H1 (cell line): Measurements from ENCODE around the gene PGM1. TPM values are rescaled to one million over a fixed set of nuclear protein-coding genes. Genes with fewer than 3 reads are reported as not detected.

ENCODE experiments used
- polyA plus RNA-seq, 7 experiments: library from polyadenylated mRNA; depleted of rRNA in 3 of 7; stranded (reverse) in 5 of 7; unstranded in 2 of 7; fragments of >200 nt in 5 of 7; fragments of 200-250 nt in 2 of 7; gene quantifications; 1 replicate in 5 of 7; 2 replicates in 1 of 7; 4 replicates in 1 of 7; pipeline versions ENCODE4 v1.2.1 to v1.2.3, GENCODE V29; 2011 to 2013; ENCODE audit warnings: missing spikeins in 2 of 7, mixed read lengths in 2 of 7
- small RNA-seq: library from polyadenylated mRNA; stranded (forward); fragments of <200 nt; extraction: miRNeasy Mini kit (QIAGEN cat#:217004); gene quantifications from one replicate; pipeline ENCODE3, GENCODE V24; 2013; ENCODE audit not compliant: insufficient read depth
- total RNA-seq: library from RNA; stranded (reverse); fragmentation: NEBNext Ultra II Directional; extraction: Animal tissue kit (Norgen Biotek cat#: 25700); gene quantifications from 2 replicates; pipeline ENCODE4 v1.2.1, GENCODE V29; 2021

The PGM1 gene
- total and polyA plus RNA-seq, 2 of the 8 experiments (the other 6 are each of a cell fraction or from before 2014, with no cell fraction given): 33.0 to 65.4 TPM

Small RNA genes lying within 50 kb of the gene (small RNA-seq; reads per million reads assigned to genes)
- gene RF02105 (not detected), gene RF02106 (not detected), gene RF02107 (not detected), gene RF02108 (not detected), gene RF02109 (not detected), gene RF02110 (not detected)

Other genes starting within 250 kb of the PGM1 start
- gene ALG6, start 225.8 kb upstream of the PGM1 start, total RNA-seq: 25.1 and 26.8 TPM in 2 replicates
- 8.4 and 17.8 TPM in 2 replicates for gene ALG6, start 225.8 kb upstream of the PGM1 start, polyA plus RNA-seq (2011; rRNA removed)
- gene ITGB3BP, start 70.2 kb upstream of the PGM1 start, total RNA-seq: 43.3 and 49.1 TPM in 2 replicates
- 8.4 and 17.6 TPM in 2 replicates for gene ITGB3BP, start 70.2 kb upstream of the PGM1 start, polyA plus RNA-seq (2011; rRNA removed)
- gene EFCAB7, start 69.9 kb upstream of the PGM1 start, total RNA-seq: 2.5 and 3.1 TPM in 2 replicates
- 0.55 and 1.1 TPM in 2 replicates for gene EFCAB7, start 69.9 kb upstream of the PGM1 start, polyA plus RNA-seq (2011; rRNA removed)
- gene ROR1, start 180.6 kb downstream of the PGM1 start, total RNA-seq: 70.3 and 73.6 TPM in 2 replicates
- 27.5 and 33.6 TPM in 2 replicates for gene ROR1, start 180.6 kb downstream of the PGM1 start, polyA plus RNA-seq (2011; rRNA removed)